HG03066 (cell line): ENCODE results near the gene ABI2.

Experiments used
- ATAC-seq: cut with Tn5 transposase; IDR thresholded peaks from one replicate; pipeline ENCODE4 v1.9.1; 2021; ENCODE audit warnings: low read depth; ENCODE audit not compliant: unreplicated experiment

ABI2 gene

DNA sequence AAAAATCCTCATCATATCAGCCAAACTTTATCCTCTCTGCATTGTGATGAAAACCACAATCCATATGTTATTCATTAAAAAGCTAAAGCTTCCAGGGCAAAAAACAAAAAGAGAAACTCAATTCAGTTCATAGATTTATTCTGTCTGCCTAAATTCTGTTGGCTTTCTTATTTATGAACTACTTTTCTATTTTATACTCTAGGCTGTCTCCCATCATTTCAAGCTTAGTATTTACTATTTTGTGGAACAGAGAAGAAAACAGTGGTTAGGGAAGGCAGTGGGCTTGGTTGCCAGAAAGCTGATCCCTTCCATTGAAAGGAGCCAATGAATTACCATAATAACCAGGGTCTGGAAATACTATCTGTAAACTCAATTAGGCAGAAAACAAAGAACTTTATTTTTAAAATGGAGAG lies 135.1 kb downstream of the ABI2 start:
- ATAC-seq, result no peak

DNA sequence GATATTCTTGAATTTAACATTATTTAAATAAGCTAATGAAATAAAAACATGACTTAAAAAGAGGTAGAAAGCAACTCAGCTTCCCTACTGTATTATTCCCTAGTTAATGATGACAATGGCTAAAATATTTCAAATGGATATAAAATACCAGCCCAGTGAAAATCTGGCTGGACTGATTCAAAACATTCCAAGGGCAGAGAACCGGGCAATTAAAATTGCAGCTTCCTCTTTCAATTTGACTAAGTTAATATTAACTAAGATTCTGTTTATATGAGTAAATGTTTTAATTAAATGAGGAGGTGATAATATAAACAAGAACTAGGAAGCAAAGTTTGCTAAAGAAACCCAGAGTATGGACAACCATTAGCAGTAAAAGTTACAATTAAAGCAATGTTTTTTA lies 141.4 kb downstream of the ABI2 start:
- ATAC-seq, result no peak

DNA sequence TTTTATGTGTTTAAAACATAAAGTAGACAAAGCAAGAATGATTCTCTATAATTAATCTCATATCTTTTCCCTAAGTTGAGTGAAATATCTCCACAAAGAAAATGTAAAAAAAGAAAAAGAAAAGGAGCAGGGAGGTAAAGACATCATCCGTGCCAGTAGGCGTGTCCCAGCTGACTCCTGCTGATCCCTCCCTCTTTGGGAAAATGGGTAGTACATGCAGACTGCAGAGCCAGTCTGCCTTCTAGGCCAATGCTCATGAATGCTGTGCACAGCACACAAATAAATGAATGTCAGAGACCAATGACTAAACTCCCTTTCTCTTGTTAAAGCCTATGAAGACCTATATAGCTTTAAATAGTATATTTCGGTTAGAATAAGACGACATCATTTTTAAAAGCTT lies 142.2 kb downstream of the ABI2 start:
- no peak for ATAC-seq

DNA sequence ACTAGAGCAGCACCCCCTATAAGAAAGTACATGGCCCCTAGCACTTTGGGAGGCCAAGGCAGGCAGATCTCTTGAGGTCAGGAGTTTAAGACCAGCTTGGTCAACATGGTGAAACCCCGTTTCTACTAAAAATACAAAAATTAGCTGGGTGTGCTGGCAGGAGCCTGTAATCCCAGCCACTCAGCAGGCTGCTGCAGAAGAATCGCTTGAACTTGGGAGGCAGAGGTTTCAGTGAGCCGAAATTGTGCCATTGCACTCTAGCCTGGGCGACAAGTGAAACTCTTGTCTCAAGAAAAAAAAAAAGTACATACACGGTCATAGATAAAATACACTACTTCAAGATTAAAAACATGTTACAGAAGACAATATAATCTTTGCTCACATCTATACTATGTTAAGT lies 143.1 kb downstream of the ABI2 start:
- no peak for ATAC-seq

DNA sequence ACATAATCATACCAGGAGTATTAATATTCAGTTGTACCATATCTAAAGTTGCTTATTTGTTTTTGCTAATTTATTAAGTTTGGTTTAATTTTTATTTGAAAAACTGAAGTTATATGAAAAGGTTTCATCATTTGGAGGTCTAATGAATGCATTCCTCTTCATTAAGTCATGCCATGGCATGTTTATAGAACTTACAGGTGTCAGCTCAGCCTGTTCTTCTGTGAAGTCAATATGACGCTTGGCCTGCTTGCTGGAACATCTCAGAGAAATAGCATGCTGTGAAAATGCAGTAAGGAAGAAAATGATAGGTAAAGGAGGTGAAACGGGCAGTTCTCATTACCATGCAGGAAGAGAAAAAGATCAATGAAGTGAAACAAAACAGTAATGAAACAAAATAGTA lies 148.7 kb downstream of the ABI2 start:
- ATAC-seq, result no peak

DNA sequence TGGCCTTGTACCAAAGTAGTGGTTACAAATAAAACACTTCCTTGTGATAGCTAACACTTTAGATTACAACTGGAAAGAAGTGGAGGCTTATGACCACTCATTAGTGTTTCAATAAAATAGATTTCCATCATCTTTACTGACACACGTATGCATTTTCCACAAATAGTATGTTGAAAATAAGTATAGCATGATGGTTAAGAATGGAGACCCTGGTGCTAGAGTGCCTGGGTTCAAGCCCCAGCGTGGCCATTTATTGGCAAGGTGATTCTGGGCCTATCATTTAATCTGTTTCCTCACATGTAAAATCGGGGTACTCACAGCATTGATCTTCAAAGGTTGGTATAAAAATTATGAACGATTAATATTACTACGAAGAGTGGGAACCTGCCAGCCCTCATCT lies 152.4 kb downstream of the ABI2 start:
- ATAC-seq, result no peak

DNA sequence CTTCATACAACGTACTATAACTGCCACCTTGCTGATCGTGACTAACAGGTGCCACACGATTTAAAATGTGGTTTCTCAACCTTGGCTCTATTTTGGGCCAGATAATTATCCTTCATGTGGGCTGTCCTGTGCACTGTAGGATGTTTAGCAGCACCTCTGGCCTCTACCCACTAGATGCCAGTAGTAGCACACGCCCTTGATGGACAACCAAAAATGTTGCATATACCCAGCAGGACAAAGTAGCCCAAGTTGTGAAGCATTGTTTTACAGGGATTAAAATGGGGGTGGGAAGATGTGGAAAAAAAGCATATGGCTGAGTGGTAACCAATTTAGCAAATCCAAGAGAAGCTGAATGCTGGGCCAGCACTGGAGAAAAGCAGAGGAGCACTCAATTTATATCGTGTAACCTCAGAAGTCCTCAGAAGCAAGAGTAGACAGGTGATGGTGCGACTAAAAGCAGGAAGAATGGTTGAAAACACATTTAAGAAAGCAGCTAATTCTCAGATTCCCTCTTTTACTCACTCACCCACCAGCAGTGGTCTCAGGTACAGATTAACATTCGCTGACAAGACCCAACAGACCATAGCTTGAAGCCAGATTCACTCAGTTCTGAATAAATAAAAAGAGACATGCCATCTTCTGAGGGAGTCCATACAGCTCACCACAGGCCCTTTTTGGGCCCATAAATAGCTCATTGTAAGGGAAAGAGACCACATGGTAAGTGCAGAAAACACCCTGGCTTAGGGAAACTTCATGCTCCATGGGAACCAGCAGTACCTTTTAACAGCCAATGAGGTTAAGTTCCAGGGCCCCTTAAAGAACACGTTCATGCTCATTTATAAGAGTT lies 156.3 kb downstream of the ABI2 start:
- ATAC-seq, result peak; percentile 68

DNA sequence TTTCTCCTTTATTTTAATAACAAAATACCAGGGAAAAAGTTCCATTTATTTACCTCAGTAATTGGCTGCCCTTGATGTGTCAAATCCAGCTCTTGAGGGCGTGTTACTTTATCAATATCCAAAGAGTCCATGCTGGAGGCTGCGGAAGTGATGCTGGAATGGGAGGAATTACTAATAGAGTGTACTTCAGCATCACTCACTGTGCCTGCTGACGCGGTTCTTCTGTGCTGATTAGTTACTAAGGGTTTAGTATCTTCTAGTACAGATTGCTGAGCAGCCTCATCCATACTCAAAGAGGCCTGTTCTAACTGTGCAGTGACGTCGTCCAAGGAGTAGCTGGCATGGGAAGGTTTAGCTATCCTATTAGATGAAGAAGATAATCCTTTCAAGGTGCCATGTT lies 161.3 kb downstream of the ABI2 start:
- ATAC-seq, result no peak

DNA sequence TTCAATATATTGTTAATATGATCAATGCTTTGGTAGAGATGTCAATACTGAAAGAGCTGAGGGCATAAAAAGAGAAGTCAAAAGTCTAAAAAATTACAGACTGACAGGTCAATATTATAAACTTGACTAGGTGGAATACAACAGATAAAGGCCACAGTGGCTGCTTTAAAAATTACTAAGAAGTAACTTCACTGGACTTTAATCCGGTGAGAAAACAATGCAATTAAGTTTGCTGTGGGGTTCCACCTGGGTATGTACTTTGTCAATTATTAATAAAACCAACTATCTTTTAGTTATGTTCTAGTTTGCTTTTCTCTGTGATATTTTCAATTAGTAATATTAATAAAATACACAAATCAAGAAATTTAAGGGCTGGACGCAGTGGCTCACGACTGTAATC lies 162.2 kb downstream of the ABI2 start:
- no peak for ATAC-seq

DNA sequence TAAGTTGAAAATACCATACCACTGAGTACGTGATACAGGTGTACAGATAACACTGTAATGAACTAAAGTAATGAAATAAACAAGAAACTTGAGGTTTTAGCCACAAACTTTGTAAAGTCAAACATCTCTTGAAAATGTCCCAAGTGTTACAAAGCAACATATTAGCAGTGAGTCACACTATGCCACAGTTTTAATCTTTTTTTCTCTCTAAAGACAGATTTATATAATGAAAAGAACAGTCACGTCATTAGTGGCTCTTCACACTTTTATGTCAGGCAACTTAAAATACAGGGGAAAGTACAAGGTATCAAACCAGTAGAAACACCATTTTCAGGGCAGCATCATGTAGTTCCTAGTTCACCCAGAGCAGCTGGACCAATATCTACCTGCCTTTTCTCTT lies 164.8 kb downstream of the ABI2 start:
- ATAC-seq, result no peak
